Activated naive CD8-positive, alpha-beta T cell (primary cell): ENCODE data around the gene PPP6R3.

Source experiments
- H3K27ac Mint-ChIP-seq: one replicate; pipeline ENCODE4 v1.8.0; 2021; ENCODE audit warnings: mixed read lengths
- H3K27me3 Mint-ChIP-seq: one replicate; pipeline ENCODE4 v1.8.0; 2021; ENCODE audit warnings: mixed read lengths
- H3K36me3 Mint-ChIP-seq: one replicate; pipeline ENCODE4 v1.8.0; 2021; ENCODE audit warnings: mixed read lengths
- H3K4me1 Mint-ChIP-seq: one replicate; pipeline ENCODE4 v1.8.0; 2021; ENCODE audit warnings: low read depth, mixed read lengths
- H3K4me3 Mint-ChIP-seq: one replicate; pipeline ENCODE4 v1.8.0; 2021; ENCODE audit warnings: mild to moderate bottlenecking, mixed read lengths
- H3K9me3 Mint-ChIP-seq: one replicate; pipeline ENCODE4 v1.8.0; 2021; ENCODE audit warnings: low read depth, mixed read lengths

PPP6R3 gene

GRCh38 chr11:68480852-68481510, 20.4 kb downstream of the PPP6R3 start:
- H3K36me3 Mint-ChIP-seq = peaks cover 13% of the 10 kb centered on the region

GRCh38 chr11:68481579-68482240, 21.2 kb downstream of the PPP6R3 start:
- peaks cover 13% of the 10 kb centered on the region for H3K36me3 Mint-ChIP-seq
- H3K4me3 Mint-ChIP-seq = no peak overlapping the region
- H3K27me3 Mint-ChIP-seq = no peaks in the 10 kb centered on the region
- H3K27ac Mint-ChIP-seq = peak overlapping the region; percentile 70
- H3K9me3 Mint-ChIP-seq = no peaks in the 10 kb centered on the region
- peaks cover 82% of the 10 kb centered on the region for H3K4me1 Mint-ChIP-seq

More at GRCh38 chr11:68480852-68481510, 20.4 kb downstream of the PPP6R3 start:
- Mint-ChIP-seq H3K4me3 (no peak overlapping the region), H3K27me3 (no peaks in the 10 kb centered on the region), H3K4me1 (peaks cover 78% of the 10 kb centered on the region), H3K27ac (peak overlapping the region; percentile 70), H3K9me3 (no peaks in the 10 kb centered on the region)

DNA sequence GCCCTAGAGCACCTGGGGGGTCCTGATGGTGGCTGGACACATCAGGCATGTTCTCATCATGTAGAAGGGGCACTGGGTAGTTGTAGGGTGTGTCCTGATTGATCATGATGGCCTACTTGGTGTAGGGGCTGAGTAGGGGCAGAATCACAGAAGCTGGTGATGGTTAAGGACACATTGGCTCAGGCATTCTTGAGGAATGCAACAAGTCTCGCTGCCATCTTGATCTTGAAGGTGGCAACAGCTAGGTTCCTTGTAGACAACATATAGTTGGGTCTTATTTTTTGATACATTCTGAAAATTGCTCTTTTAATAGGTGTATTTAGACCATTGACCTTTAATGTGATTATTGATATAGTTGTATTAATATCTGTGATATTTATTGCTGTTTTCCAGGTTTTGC, 28.1 kb downstream of the PPP6R3 start:
- H3K27me3 Mint-ChIP-seq = no peaks in the 10 kb centered on the region
- no peaks in the 10 kb centered on the region for H3K36me3 Mint-ChIP-seq
- peaks cover 79% of the 10 kb centered on the region for H3K4me1 Mint-ChIP-seq
- H3K4me3 Mint-ChIP-seq = no peak overlapping the region
- no peak overlapping the region for H3K27ac Mint-ChIP-seq
- H3K9me3 Mint-ChIP-seq = no peaks in the 10 kb centered on the region

- H3K9me3 Mint-ChIP-seq = no peaks in the 10 kb centered on the region
- no peak overlapping the region for H3K4me3 Mint-ChIP-seq
- peak overlapping the region; percentile 76 for H3K27ac Mint-ChIP-seq
- no peaks in the 10 kb centered on the region for H3K27me3 Mint-ChIP-seq
- peaks cover 80% of the 10 kb centered on the region for H3K4me1 Mint-ChIP-seq
- H3K36me3 Mint-ChIP-seq = no peaks in the 10 kb centered on the region
Observed at GRCh38 chr11:68495220-68495729, 34.7 kb downstream of the PPP6R3 start.

- H3K36me3 Mint-ChIP-seq = no peaks in the 10 kb centered on the region
- H3K9me3 Mint-ChIP-seq = no peaks in the 10 kb centered on the region
- no peaks in the 10 kb centered on the region for H3K27me3 Mint-ChIP-seq
- H3K27ac Mint-ChIP-seq = peak overlapping the region; percentile 76
- H3K4me3 Mint-ChIP-seq = no peak overlapping the region
- peaks cover 79% of the 10 kb centered on the region for H3K4me1 Mint-ChIP-seq
Observed at GRCh38 chr11:68495872-68496271, 35.3 kb downstream of the PPP6R3 start.

DNA sequence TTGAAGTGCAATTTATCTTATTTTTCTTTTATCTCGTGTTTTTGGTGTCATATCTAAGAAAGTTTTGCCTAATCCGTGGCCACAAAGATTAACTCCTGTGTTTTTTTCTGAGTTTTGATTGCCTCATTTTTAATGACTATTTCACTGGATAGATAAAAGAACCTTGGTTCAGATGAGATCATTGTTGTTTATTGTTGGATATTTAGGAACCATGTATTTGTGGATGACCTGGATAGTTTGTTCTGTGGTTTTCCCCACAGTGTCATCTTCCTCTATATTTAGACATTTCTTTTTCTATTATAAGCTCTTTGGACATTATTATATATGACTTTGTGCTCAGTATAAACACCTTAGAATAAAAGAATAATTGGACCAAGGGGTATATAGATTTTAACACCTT, 37.2 kb downstream of the PPP6R3 start:
- H3K36me3 Mint-ChIP-seq = no peaks in the 10 kb centered on the region
- H3K4me3 Mint-ChIP-seq = no peak overlapping the region
- peaks cover 82% of the 10 kb centered on the region for H3K4me1 Mint-ChIP-seq
- no peak overlapping the region for H3K27ac Mint-ChIP-seq
- H3K27me3 Mint-ChIP-seq = no peaks in the 10 kb centered on the region
- no peaks in the 10 kb centered on the region for H3K9me3 Mint-ChIP-seq

DNA sequence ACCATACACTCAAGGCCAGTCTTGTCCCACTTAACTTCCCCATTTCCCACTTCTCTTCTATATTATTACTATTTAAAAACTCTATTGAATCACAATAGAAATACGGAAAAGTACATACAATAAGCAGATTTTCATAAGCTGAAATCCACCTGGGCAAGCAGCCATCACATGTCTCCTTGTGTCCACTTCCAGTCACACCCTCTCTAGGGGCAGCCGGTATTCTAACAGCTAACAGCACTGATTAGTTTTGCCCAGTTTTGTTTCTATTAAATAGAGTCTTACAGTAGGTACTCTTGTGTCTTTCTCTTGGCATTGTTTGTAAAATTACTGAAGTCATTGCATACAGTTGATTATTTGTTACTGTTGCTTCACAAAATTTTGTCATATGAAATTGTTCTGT, 37.8 kb downstream of the PPP6R3 start:
- no peaks in the 10 kb centered on the region for H3K9me3 Mint-ChIP-seq
- H3K36me3 Mint-ChIP-seq = no peaks in the 10 kb centered on the region
- H3K27me3 Mint-ChIP-seq = no peaks in the 10 kb centered on the region
- H3K27ac Mint-ChIP-seq = no peak overlapping the region
- H3K4me3 Mint-ChIP-seq = no peak overlapping the region
- H3K4me1 Mint-ChIP-seq = peaks cover 82% of the 10 kb centered on the region

- Mint-ChIP-seq H3K36me3 (no peaks in the 10 kb centered on the region), H3K27ac (peak overlapping the region; percentile 50), H3K4me3 (no peak overlapping the region), H3K4me1 (peaks cover 90% of the 10 kb centered on the region), H3K27me3 (no peaks in the 10 kb centered on the region), H3K9me3 (no peaks in the 10 kb centered on the region)
Observed at GRCh38 chr11:68498903-68499883, 38.6 kb downstream of the PPP6R3 start.

DNA sequence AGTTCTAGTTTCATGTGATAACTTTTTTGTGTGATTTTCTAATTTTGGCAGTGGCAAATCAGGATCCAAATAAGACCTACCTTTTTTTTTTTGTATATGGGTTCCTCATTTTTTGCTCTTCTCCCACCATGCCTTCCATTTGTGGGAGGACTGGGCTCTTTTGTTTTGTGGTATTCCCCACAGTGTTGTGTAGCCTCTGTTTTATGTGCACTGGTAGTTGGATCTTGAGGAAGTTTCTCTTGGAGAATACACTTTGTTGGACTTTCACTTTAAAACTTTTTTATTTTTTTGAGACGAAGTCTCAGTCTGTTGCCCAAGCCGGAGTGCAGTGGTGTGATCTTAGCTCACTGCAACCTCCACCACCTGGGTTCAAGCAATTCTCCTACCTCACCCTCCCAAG, 39.7 kb downstream of the PPP6R3 start:
- H3K36me3 Mint-ChIP-seq = no peaks in the 10 kb centered on the region
- H3K27ac Mint-ChIP-seq = no peak overlapping the region
- H3K9me3 Mint-ChIP-seq = no peaks in the 10 kb centered on the region
- H3K4me3 Mint-ChIP-seq = no peak overlapping the region
- H3K4me1 Mint-ChIP-seq = peaks cover 91% of the 10 kb centered on the region
- no peaks in the 10 kb centered on the region for H3K27me3 Mint-ChIP-seq

- H3K27me3 Mint-ChIP-seq = no peaks in the 10 kb centered on the region
- no peak overlapping the region for H3K4me3 Mint-ChIP-seq
- peaks cover 2% of the 10 kb centered on the region for H3K36me3 Mint-ChIP-seq
- H3K27ac Mint-ChIP-seq = no peak overlapping the region
- peaks cover 89% of the 10 kb centered on the region for H3K4me1 Mint-ChIP-seq
- H3K9me3 Mint-ChIP-seq = no peaks in the 10 kb centered on the region
Observed at GRCh38 chr11:68501813-68502212, 41.3 kb downstream of the PPP6R3 start.

- H3K27ac Mint-ChIP-seq = peak overlapping the region; percentile 67
- no peaks in the 10 kb centered on the region for H3K9me3 Mint-ChIP-seq
- H3K4me1 Mint-ChIP-seq = peaks cover 89% of the 10 kb centered on the region
- H3K27me3 Mint-ChIP-seq = no peaks in the 10 kb centered on the region
- H3K4me3 Mint-ChIP-seq = peak overlapping the region; percentile 5
- H3K36me3 Mint-ChIP-seq = peaks cover 2% of the 10 kb centered on the region
Observed at GRCh38 chr11:68503251-68503687, 42.7 kb downstream of the PPP6R3 start.

- Mint-ChIP-seq H3K27ac (peak overlapping the region; percentile 67), H3K27me3 (no peaks in the 10 kb centered on the region), H3K4me1 (peaks cover 89% of the 10 kb centered on the region), H3K9me3 (no peaks in the 10 kb centered on the region), H3K4me3 (peak overlapping the region; percentile 5), H3K36me3 (peaks cover 2% of the 10 kb centered on the region)
Observed at GRCh38 chr11:68503792-68504191, 43.2 kb downstream of the PPP6R3 start.

- peak overlapping the region; percentile 35 for H3K4me3 Mint-ChIP-seq
- no peaks in the 10 kb centered on the region for H3K9me3 Mint-ChIP-seq
- peaks cover 86% of the 10 kb centered on the region for H3K4me1 Mint-ChIP-seq
- no peaks in the 10 kb centered on the region for H3K27me3 Mint-ChIP-seq
- peaks cover 2% of the 10 kb centered on the region for H3K36me3 Mint-ChIP-seq
- peak overlapping the region; percentile 64 for H3K27ac Mint-ChIP-seq
Observed at GRCh38 chr11:68504432-68505066, 44.0 kb downstream of the PPP6R3 start.

- peaks cover 83% of the 10 kb centered on the region for H3K4me1 Mint-ChIP-seq
- no peaks in the 10 kb centered on the region for H3K27me3 Mint-ChIP-seq
- H3K27ac Mint-ChIP-seq = no peak overlapping the region
- H3K4me3 Mint-ChIP-seq = no peak overlapping the region
- H3K36me3 Mint-ChIP-seq = peaks cover 2% of the 10 kb centered on the region
- H3K9me3 Mint-ChIP-seq = no peaks in the 10 kb centered on the region
Observed at GRCh38 chr11:68505596-68505995, 45.0 kb downstream of the PPP6R3 start.
